ENCODE results near the gene PIP5K1C.

The PIP5K1C gene

GRCh38 chr19:3700242-3701032 is at the start of gene PIP5K1C:
TSS of gene PIP5K1C (minus strand) at chr19:3700468. CDS start at chr19:3700390, 78 bp downstream.
- peak; percentile 89 to 93 for DNase-seq

- DNase-seq: no peak
Observed at GRCh38 chr19:3748965-3749364, 48.7 kb upstream of the PIP5K1C start.

- no peak for DNase-seq
Observed at GRCh38 chr19:3746371-3747056, 46.2 kb upstream of the PIP5K1C start.

- DNase-seq: no peak
Observed at GRCh38 chr19:3745363-3746045, 45.2 kb upstream of the PIP5K1C start.

GRCh38 chr19:3743486-3743885 is 43.2 kb upstream of the PIP5K1C start:
- DNase-seq: no peak

- no peak for DNase-seq
Observed at GRCh38 chr19:3740431-3740830, 40.2 kb upstream of the PIP5K1C start.

- DNase-seq: no peak
Observed at GRCh38 chr19:3738477-3739220, 38.4 kb upstream of the PIP5K1C start.

- no peak for DNase-seq
Observed at GRCh38 chr19:3737487-3738205, 37.4 kb upstream of the PIP5K1C start.

GRCh38 chr19:3736106-3736724 is 35.9 kb upstream of the PIP5K1C start:
- DNase-seq: no peak

- DNase-seq: no peak
Observed at GRCh38 chr19:3734310-3734600, 34.0 kb upstream of the PIP5K1C start.

GRCh38 chr19:3733549-3734309 is 33.5 kb upstream of the PIP5K1C start:
- no peak for DNase-seq

- no peak for DNase-seq
Observed at GRCh38 chr19:3732108-3732507, 31.8 kb upstream of the PIP5K1C start.

- no peak for DNase-seq
Observed at GRCh38 chr19:3730457-3730958, 30.2 kb upstream of the PIP5K1C start.

- no peak for DNase-seq
Observed at GRCh38 chr19:3725640-3726310, 25.5 kb upstream of the PIP5K1C start.

GRCh38 chr19:3725121-3725520 is 24.9 kb upstream of the PIP5K1C start:
- DNase-seq: no peak

GRCh38 chr19:3723883-3724282 is 23.6 kb upstream of the PIP5K1C start:
- no peak for DNase-seq

- DNase-seq: no peak
Observed at GRCh38 chr19:3723110-3723488, 22.8 kb upstream of the PIP5K1C start.

GRCh38 chr19:3722443-3723109 is 22.3 kb upstream of the PIP5K1C start:
- no peak for DNase-seq

GRCh38 chr19:3721887-3722442 is 21.7 kb upstream of the PIP5K1C start:
- DNase-seq: no peak
